Measurements from ENCODE around the gene LITAF.

The LITAF gene

DNA sequence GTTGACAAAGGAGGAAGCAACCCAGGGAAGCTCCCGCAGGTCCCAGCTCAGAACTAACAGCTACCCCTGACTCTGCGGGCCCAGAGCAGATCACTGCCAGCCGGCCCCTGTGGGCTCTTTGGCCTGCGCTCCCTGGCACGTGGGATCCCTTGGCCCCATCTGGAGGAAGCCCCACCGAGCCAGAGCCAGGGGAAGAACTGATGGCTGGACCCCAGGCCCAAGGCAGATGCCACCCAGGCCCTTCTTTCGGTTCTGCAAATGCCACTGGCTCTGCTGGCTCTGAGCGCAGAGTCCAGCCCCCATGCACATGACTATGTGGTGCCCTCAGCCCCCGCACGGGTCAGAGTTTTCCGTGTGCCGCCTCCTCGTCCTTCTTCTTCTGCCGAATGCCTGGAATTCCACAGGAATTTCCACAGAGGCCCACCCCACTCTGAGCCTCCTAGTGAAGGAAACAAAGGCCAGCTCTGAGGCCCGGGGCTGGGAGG is 45.8 kb upstream of the LITAF start:
- DNase-seq (ENCODE audit: low spot score): no peak
- peak overlapping the region; percentile 33 for H3K27ac ChIP-seq
- POLR2A ChIA-PET (ENCODE audit: low non-redundant PET): no interaction called here
- CTCF ChIA-PET: no interaction called here
- TF ChIP-seq CTCF (conservative IDR thresholded peaks at IDR 0.05; ENCODE audit: low read depth): no peak

DNA sequence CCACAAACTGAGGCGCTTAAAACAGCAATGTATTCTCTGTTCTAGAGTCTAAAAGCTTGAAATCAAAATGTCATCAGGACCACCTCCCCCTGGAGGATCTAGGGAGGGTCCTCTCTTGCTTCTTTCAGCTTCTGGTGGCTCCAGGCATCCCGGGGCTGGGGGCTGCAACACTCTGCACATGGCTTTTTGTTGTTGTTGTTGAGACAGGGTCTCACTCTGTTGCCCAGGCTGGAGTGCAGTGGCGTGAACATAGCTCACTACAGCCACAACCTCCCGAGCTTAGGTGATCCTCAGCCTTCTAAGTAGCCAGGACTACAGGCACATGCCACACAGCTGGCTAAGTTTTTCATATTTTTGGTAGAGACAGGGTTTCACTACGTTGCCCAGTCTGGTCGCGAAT is 44.5 kb upstream of the LITAF start:
- POLR2A ChIA-PET (ENCODE audit: low non-redundant PET): interaction anchor here (0.6 kb wide), 1 partner anchor 189 kb away, joined by 3 read pairs; no protein-coding TSS in a partner anchor
- no peak for TF ChIP-seq CTCF (conservative IDR thresholded peaks at IDR 0.05; ENCODE audit: low read depth)
- peak overlapping the region; percentile 100 for H3K27ac ChIP-seq
- no peak for DNase-seq (ENCODE audit: low spot score)
- CTCF ChIA-PET: no interaction called here

GRCh38 chr16:11630768-11631056 is 44.0 kb upstream of the LITAF start:
- POLR2A ChIA-PET (ENCODE audit: low non-redundant PET): no interaction called here
- H3K27ac ChIP-seq: peak overlapping the region; percentile 100
- TF ChIP-seq CTCF (conservative IDR thresholded peaks at IDR 0.05; ENCODE audit: low read depth): no peak
- no peak for DNase-seq (ENCODE audit: low spot score)
- CTCF ChIA-PET: interaction anchor here (0.6 kb wide), 1 partner anchor 43 kb away, joined by 3 read pairs; no protein-coding TSS in a partner anchor

- ChIA-PET CTCF (interaction anchor here (0.6 kb wide), 1 partner anchor 43 kb away, joined by 3 read pairs; no protein-coding TSS in a partner anchor), POLR2A (ENCODE audit: low non-redundant PET) (interaction anchor here (1.1 kb wide), 1 partner anchor 95 kb away, joined by 3 read pairs; no protein-coding TSS in a partner anchor)
- TF ChIP-seq CTCF (conservative IDR thresholded peaks at IDR 0.05; ENCODE audit: low read depth): no peak
- H3K27ac ChIP-seq: peak overlapping the region; percentile 100
- no peak for DNase-seq (ENCODE audit: low spot score)
Observed at GRCh38 chr16:11630046-11630767, 43.5 kb upstream of the LITAF start.

DNA sequence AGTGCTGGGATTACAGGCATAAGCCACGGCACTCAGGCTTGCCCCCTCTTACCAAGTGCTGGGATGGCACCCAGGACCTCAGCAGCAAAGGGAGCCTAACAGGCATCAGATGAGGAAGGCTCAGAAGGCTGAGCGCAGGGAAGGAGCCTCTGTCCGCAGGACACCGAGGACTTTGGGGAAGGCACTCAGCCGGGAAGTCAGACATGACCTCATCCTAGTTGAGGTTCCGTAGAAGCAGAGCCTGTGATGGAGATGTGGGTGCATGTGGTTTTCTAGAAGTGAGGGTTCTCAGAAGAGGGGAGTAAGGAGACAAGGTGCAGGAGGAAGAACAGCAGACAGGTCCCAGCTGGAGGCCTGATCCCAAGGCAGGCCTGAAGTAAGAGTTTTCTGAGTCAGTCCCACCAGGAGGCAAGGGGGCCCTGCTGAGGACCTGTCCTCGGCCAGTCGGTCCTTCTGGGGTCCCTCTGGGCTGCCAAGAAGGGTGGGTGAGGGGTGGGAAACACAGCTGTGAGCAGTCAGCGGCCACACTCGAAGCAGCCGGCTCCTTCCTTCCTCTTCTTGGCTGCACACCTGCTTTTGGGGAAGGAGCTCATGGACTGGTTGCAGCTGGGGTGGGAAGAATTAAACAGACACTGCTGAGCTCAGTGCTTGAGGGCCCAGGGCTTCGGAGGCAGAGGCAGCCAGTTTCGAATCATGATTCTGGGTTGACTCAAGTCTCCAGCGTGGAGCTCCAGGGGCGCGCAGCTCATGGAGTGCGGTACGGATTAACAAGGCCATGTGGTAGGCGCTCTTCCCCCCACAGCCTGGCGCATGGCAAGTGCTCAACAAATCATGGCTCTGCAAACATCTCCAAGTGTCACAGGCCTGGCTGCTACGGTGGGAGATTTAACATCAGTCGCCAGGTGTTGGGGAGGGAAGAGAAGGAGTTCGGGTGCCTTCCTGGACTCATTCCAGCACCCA is 42.6 kb upstream of the LITAF start:
- POLR2A ChIA-PET (ENCODE audit: low non-redundant PET): interaction anchor here (0.7 to 2.0 kb wide), 3 partner anchors 11 to 161 kb away, joined by 3 to 6 read pairs (median 4); no protein-coding TSS in a partner anchor

More for the DNA sequence above, 42.6 kb upstream of the LITAF start:
- CTCF ChIA-PET: interaction anchor here (0.5 kb wide), 1 partner anchor 44 kb away, joined by 4 read pairs; no protein-coding TSS in a partner anchor
- no peak for TF ChIP-seq CTCF (conservative IDR thresholded peaks at IDR 0.05; ENCODE audit: low read depth)
- H3K27ac ChIP-seq: peak overlapping the region; percentile 100
- no peak for DNase-seq (ENCODE audit: low spot score)
